Measurements from ENCODE around the gene MEX3D.
A peak's percentile ranks its signal among the peaks of the same experiment; 100 is the strongest.

The MEX3D gene

DNA sequence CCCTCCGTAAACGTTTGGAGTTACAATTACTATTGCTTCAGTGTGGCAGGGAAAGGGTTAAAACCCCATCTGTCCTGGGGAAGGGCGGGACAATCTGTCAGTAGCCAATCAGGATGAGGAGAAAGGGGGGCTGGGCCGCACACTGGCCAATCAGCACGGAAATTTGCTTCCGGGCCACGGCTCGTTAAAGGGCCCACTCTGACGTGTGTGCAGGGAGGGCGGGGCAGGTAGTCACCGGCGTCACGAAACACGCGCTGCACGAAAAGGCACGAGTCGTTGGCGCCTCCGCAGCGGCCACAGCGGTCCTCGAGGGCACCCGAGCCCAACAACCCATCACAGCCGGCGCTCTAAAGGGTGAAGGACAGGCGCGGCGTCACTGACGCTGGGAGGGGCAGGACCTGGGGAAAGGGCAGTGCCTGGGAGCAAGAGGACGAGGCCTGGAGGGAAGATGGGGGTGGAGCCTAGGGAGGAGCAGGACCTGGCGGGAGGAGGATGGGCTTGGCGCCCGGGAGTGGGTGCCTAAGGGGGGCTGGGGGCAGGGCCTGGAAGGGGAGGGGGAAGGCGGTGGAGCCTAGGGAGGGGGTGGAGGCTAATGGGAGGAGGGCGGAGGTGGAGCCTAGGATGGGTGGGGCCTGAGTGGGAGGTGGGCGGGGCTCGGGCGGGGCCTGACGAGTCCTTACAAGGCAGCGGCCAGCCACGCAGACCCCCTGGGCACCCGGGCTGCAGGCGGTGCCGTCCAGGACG, 60.2 kb downstream of the MEX3D start:
- H3K4me3 ChIP-seq (ENCODE audit: low read depth, low read length): peak overlapping the region; percentile 40
- TF ChIP-seq, protein P1, sequence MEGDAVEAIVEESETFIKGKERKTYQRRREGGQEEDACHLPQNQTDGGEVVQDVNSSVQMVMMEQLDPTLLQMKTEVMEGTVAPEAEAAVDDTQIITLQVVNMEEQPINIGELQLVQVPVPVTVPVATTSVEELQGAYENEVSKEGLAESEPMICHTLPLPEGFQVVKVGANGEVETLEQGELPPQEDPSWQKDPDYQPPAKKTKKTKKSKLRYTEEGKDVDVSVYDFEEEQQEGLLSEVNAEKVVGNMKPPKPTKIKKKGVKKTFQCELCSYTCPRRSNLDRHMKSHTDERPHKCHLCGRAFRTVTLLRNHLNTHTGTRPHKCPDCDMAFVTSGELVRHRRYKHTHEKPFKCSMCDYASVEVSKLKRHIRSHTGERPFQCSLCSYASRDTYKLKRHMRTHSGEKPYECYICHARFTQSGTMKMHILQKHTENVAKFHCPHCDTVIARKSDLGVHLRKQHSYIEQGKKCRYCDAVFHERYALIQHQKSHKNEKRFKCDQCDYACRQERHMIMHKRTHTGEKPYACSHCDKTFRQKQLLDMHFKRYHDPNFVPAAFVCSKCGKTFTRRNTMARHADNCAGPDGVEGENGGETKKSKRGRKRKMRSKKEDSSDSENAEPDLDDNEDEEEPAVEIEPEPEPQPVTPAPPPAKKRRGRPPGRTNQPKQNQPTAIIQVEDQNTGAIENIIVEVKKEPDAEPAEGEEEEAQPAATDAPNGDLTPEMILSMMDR (IDR thresholded peaks at IDR 0.05; ENCODE audit: control insufficient read depth, extremely low read depth, insufficient read depth): no peak

DNA sequence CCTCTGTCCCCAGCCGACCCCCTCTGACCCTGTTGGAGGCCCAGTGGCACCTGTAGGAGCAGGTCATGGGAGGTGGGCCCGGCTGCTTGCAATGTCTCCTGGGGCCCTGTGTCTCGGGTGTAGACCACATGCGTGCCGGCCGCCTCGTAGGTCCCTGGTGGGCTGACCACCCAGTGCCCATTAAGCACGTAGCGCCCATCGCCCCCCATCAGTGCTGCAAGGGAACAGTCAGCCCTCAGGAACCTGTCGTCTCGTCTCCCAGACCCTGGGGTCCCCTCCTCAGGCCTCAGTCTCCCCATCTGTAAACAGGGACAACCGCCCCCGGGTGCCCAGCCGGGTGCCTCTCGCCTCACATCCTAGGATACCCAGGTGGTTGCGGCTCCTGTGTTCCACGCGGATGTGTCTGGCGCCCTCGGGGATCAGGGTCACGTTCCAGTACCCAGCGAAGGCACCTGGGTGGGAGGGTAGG, 60.9 kb downstream of the MEX3D start:
- no peak for DNase-seq (ENCODE audit: low read depth)
- TF ChIP-seq, protein P1 (IDR thresholded peaks at IDR 0.05; ENCODE audit: control insufficient read depth, extremely low read depth, insufficient read depth): no peak
- peak overlapping the region; percentile 40 for H3K4me3 ChIP-seq (ENCODE audit: low read depth, low read length)

More for the DNA sequence above, 60.2 kb downstream of the MEX3D start:
- peak; percentile 85 for DNase-seq (ENCODE audit: low read depth)

DNA sequence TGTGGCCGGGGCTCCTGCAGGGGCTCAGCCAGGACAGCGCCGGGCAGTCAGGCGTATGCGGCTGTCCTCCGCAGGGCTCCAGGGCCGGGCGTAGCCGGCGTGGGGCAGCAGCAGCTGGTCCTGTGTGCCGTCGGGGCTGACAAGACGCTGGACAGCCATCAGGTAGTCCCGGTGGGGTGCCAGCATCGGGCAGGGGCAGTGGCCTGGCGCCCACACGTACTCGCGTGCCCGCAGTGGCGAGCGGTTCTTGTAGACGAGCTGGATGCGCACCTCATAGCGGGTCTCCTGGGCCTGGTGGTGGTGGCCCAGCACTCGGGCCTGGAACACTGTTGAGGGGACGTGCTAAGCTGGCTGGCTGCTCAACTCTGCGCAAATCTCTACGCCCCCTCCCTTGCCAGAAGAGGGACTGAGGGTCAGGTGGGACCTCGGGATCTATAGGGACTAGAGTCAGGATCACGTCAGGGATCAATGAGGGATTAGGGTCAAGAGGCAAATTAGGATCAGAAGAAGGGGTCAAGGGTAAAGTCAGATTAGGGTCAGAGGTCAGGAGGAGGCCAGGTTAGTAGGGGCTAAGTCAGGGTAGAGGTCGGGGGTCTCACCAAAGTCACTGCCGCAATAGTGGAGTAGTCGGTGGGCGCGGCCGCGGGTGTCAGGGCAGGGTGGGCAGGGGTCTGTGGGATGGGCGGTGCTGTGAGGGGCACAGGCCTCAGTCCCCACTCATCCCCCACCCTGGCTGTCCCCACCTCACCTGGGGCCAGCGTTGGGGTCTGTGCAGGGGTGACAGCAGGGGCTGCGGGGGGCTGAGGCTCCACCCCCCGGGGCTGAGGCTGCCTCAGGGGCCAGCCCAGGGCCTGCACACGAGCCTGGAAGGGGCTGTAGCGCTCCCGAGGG, 61.9 kb downstream of the MEX3D start:
- TF ChIP-seq, protein P1 (IDR thresholded peaks at IDR 0.05; ENCODE audit: control insufficient read depth, extremely low read depth, insufficient read depth): no peak
- no peak overlapping the region for H3K4me3 ChIP-seq (ENCODE audit: low read depth, low read length)
- no peak for DNase-seq (ENCODE audit: low read depth)

DNA sequence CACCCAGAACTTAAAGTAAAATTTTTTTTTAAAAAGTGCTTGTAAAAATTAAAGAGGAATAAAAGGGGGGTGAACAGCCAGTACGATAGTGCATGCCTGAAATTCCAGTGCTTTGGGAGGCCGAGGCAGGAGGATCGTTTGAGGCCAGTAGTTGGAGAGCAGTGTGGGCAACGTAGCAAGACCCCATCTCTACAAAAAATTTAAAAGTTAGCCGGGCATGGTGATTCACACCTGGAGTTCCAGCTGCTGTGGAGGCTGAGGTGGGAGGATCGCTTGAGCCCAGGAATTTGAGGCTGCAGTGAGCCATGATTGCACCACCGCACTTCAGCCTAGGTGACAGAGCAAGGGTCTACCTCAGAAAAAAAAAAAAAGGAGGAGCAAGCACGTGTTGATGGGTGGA, 63.1 kb downstream of the MEX3D start:
- TF ChIP-seq, protein P1 (IDR thresholded peaks at IDR 0.05; ENCODE audit: control insufficient read depth, extremely low read depth, insufficient read depth): no peak
- DNase-seq (ENCODE audit: low read depth): no peak
- H3K4me3 ChIP-seq (ENCODE audit: low read depth, low read length): no peak overlapping the region
